AG09319 (cell line): ENCODE measurements around the gene FLOT1.
A peak's percentile ranks its signal among the peaks of the same experiment; 100 is the strongest.

Source experiments
- DNase-seq: peaks from one replicate; pipeline ENCODE4 v3.0.0-alpha.2; 2010; ENCODE audit warnings: low read depth; ENCODE audit errors: extremely low read depth
- CTCF ChIP-seq: IDR thresholded peaks from 2 replicates; pipeline ENCODE4 v1.5.1; 2011; ENCODE audit warnings: low read depth, mild to moderate bottlenecking, inconsistent platforms, low read length, moderate library complexity

The FLOT1 gene

GRCh38 chr6:30741063-30741779, 1.3 kb downstream of the FLOT1 start:
- no peak for TF ChIP-seq CTCF
- no peak for DNase-seq

- no peak for TF ChIP-seq CTCF
These were observed 2.0 kb downstream of the FLOT1 start for GRCh38 chr6:30740540-30740870.

GRCh38 chr6:30738532-30738931, 4.0 kb downstream of the FLOT1 start:
- no peak for DNase-seq
- no peak for TF ChIP-seq CTCF

More at GRCh38 chr6:30740540-30740870, 2.0 kb downstream of the FLOT1 start:
- no peak for DNase-seq

- TF ChIP-seq CTCF = no peak
- no peak for DNase-seq
These were observed 6.7 kb downstream of the FLOT1 start for GRCh38 chr6:30735668-30736314.

GRCh38 chr6:30732237-30732943, 10.1 kb downstream of the FLOT1 start:
- no peak for TF ChIP-seq CTCF
- no peak for DNase-seq

GRCh38 chr6:30730601-30731435, 11.7 kb downstream of the FLOT1 start:
- no peak for DNase-seq
- peak; percentile 30 for TF ChIP-seq CTCF
